Adrenal gland (tissue), 12 donors: ENCODE results near the gene PTTG1IP2. TPM values are rescaled to one million over a fixed set of nuclear protein-coding genes. Genes with fewer than 3 reads are reported as not detected.
A peak's percentile ranks its signal among the peaks of the same experiment; 100 is the strongest.

Experiments
- DNase-seq, 7 donors: peaks; one replicate each; pipeline ENCODE4 v3.0.0-alpha.2; 2019 to 2020
- H3K27ac ChIP-seq, 5 donors: fragments of 200-600 bp; sonication (generic) in 4 of 5; 1 replicate in 3 of 5; 2 replicates in 2 of 5; pipeline versions ENCODE4 v1.5.1 to v1.8.0; 2016 to 2020; ENCODE audit warnings: mild to moderate bottlenecking in 1 of 5
- H3K27me3 ChIP-seq: fragments of 200-600 bp; 2 replicates; pipeline ENCODE4 v1.8.0; 2021
- H3K36me3 ChIP-seq, 2 donors: fragments of 200-600 bp; replicated peaks in 1 of 2; 1 replicate in 1 of 2; 2 replicates in 1 of 2; pipeline versions ENCODE4 v1.5.1 to v1.8.0; 2018 to 2022
- H3K4me1 ChIP-seq, 2 donors: fragments of 200-600 bp; replicated peaks in 1 of 2; 1 replicate in 1 of 2; 2 replicates in 1 of 2; pipeline versions ENCODE4 v1.5.1 to v1.8.0; 2018 to 2021
- H3K4me3 ChIP-seq, 4 donors: fragments of 200-600 bp; sonication (generic) in 3 of 4; one replicate each; pipeline ENCODE4 v1.5.1; 2016 to 2018
- H3K9me3 ChIP-seq, 3 donors: fragments of 200-600 bp; sonication (generic) in 1 of 3; replicated peaks in 1 of 3; 1 replicate in 2 of 3; 2 replicates in 1 of 3; pipeline versions ENCODE4 v1.5.1 to v1.8.0; 2016 to 2021
- CTCF ChIP-seq, 6 experiments: fragments of 450-650 bp in 4 of 6; fragments of 200-600 bp in 2 of 6; sonication (generic) in 1 of 6; IDR thresholded peaks; 1 replicate in 5 of 6; 2 replicates in 1 of 6; pipeline versions ENCODE4 v1.5.1 to v1.8.0; 2016 to 2021; ENCODE audit warnings: antibody characterized with exemption in 6 of 6, mild to moderate bottlenecking in 2 of 6, moderate library complexity in 1 of 6
- POLR2A ChIP-seq, 2 donors: fragments of 450-650 bp; IDR thresholded peaks; one replicate each; pipeline ENCODE4 v1.6.1; 2017; ENCODE audit warnings: antibody characterized with exemption in 2 of 2, mild to moderate bottlenecking in 2 of 2, moderate library complexity in 1 of 2
- WGBS, 4 donors: extraction: QIAGEN DNeasy Blood & Tissue Kit in 2 of 4; methylation state at CpG; one replicate each; pipeline versions ENCODE4 v1.1.5 to v1.1.7; 2013 to 2017; 5-methylcytosine and 5-hydroxymethylcytosine counted together
- intact Hi-C, 2 donors: fragments of 100-400 bp; cut with DNase I; formaldehyde crosslinking; loops; one replicate each; pipeline versions ENCODE4 v1.14.1 to v1.15.0; 2022 to 2023
- polyA plus RNA-seq, 3 donors: library from polyadenylated mRNA; stranded (reverse); fragments of 200-250 nt in 2 of 3; fragments of 350-450 nt in 1 of 3; fragmentation: Illumina TruSeq in 1 of 3; extraction: RNeasy Lipid Tissue Mini Kit (QIAGEN cat#74804) in 1 of 3; gene quantifications; one replicate each; pipeline ENCODE4 v1.2.3, GENCODE V29; 2013 to 2014
- total RNA-seq, 9 donors: library from RNA; depleted of rRNA in 4 of 9; stranded (reverse); fragments of >200 nt in 4 of 9; fragments of 120-200 nt in 1 of 9; fragmentation: NEBNext Ultra II Directional in 1 of 9; extraction: Animal tissue kit (Norgen Biotek cat#: 25700) in 1 of 9; gene quantifications; one replicate each; pipeline versions ENCODE4 v1.1.0 to v1.2.4, GENCODE V29; 2013 to 2023
- donor health status: healthy with polysubstance abuse.
- donor health status: Bipolar disorder and iron deficiency.
- donor health status: DM: yes; HTN: yes; CAD: no.
- donor health status: DM: no; HTN: no; CAD: no.
- donor health status: DM: no; HTN: no; CAD: no.
- donor health status: DM: yes; HTN: yes; CAD: no.

PTTG1IP2 gene
- total and polyA plus RNA-seq, 12 donors: not detected

GRCh38 chr7:90446137-90446899, 23.1 kb upstream of the PTTG1IP2 start:
- Histone ChIP-seq H3K4me1 (no peaks in the 10 kb centered on the region), H3K4me3 (no peak overlapping the region), H3K27me3 (no peaks in the 10 kb centered on the region), H3K36me3 (no peaks in the 10 kb centered on the region), H3K27ac (no peak overlapping the region), H3K9me3 (no peaks in the 10 kb centered on the region)
- TF ChIP-seq POLR2A (IDR thresholded peaks at IDR 0.05) (no peak), CTCF (IDR thresholded peaks at IDR 0.05) (no peak)
- 58 to 65% (median 63%) methylated on average over 4 of the region's 4 CpGs for WGBS, 4 donors
- intact Hi-C loops: no loop called here
- DNase-seq: no peak

- H3K9me3 ChIP-seq: no peaks in the 10 kb centered on the region
- intact Hi-C loops: loop anchor here in 1 of 2 donors (10.0 kb wide), 1 partner anchor 171 kb away; no protein-coding TSS in a partner anchor
- no peaks in the 10 kb centered on the region for H3K36me3 ChIP-seq
- H3K27ac ChIP-seq: no peak overlapping the region
- no peak for TF ChIP-seq POLR2A (IDR thresholded peaks at IDR 0.05)
- TF ChIP-seq CTCF (IDR thresholded peaks at IDR 0.05): no peak
- no peaks in the 10 kb centered on the region for H3K27me3 ChIP-seq
- no peak for DNase-seq
- H3K4me1 ChIP-seq: peaks cover 0 to 11% of the 10 kb centered on the region in 2 donors
- no peak overlapping the region for H3K4me3 ChIP-seq
Measured at GRCh38 chr7:90453259-90453891, 16.1 kb upstream of the PTTG1IP2 start.

GRCh38 chr7:90453931-90454330, 15.5 kb upstream of the PTTG1IP2 start:
- intact Hi-C loops: loop anchor here in 1 of 2 donors (10.0 kb wide), 1 partner anchor 171 kb away; no protein-coding TSS in a partner anchor
- no peak for DNase-seq
- WGBS, 4 donors: 26 to 43% (median 31%) methylated on average over 1 of the region's 1 CpG
- no peaks in the 10 kb centered on the region for H3K36me3 ChIP-seq
- no peaks in the 10 kb centered on the region for H3K27me3 ChIP-seq
- peaks cover 0 to 11% of the 10 kb centered on the region in 2 donors for H3K4me1 ChIP-seq
- TF ChIP-seq CTCF (IDR thresholded peaks at IDR 0.05) (no peak), POLR2A (IDR thresholded peaks at IDR 0.05) (no peak)
- no peak overlapping the region for H3K4me3 ChIP-seq
- H3K9me3 ChIP-seq: no peaks in the 10 kb centered on the region
- no peak overlapping the region for H3K27ac ChIP-seq

GRCh38 chr7:90455163-90456030, 14.0 kb upstream of the PTTG1IP2 start:
- Histone ChIP-seq H3K9me3 (no peaks in the 10 kb centered on the region), H3K36me3 (no peaks in the 10 kb centered on the region), H3K27me3 (no peaks in the 10 kb centered on the region), H3K27ac (no peak overlapping the region), H3K4me3 (peak overlapping the region in 1 of 4 donors; percentile 31), H3K4me1 (peaks cover 0 to 11% of the 10 kb centered on the region in 2 donors)
- intact Hi-C loops: loop anchor here in 1 of 2 donors (10.0 kb wide), 1 partner anchor 169 kb away; no protein-coding TSS in a partner anchor
- peak in 2 of 7 donors; percentile 19 to 21 for DNase-seq
- peak; percentile 52 to 72 (median 68) for TF ChIP-seq CTCF (IDR thresholded peaks at IDR 0.05)
- no peak for TF ChIP-seq POLR2A (IDR thresholded peaks at IDR 0.05)
- WGBS, 4 donors: 22 to 28% (median 25%) methylated on average over 6 of the region's 6 CpGs
